Measurements from ENCODE around the gene ACAA2.

ACAA2 gene

GRCh38 chr18:49767111-49768050, 46.0 kb downstream of the ACAA2 start:
- no peak for DNase-seq (ENCODE audit: low read depth)

GRCh38 chr18:49766646-49767045, 46.7 kb downstream of the ACAA2 start:
- DNase-seq (ENCODE audit: low read depth) = no peak

- DNase-seq (ENCODE audit: low read depth) = no peak
Measured at GRCh38 chr18:49764032-49764431, 49.3 kb downstream of the ACAA2 start.

GRCh38 chr18:49763590-49763989, 49.7 kb downstream of the ACAA2 start:
- DNase-seq (ENCODE audit: low read depth) = no peak

GRCh38 chr18:49762191-49763077, 50.9 kb downstream of the ACAA2 start:
- no peak for DNase-seq (ENCODE audit: low read depth)

- no peak for DNase-seq (ENCODE audit: low read depth)
Measured at GRCh38 chr18:49761771-49762170, 51.6 kb downstream of the ACAA2 start.

GRCh38 chr18:49758263-49758610, 55.1 kb downstream of the ACAA2 start:
- no peak for DNase-seq (ENCODE audit: low read depth)

GRCh38 chr18:49757513-49758262, 55.6 kb downstream of the ACAA2 start:
- no peak for DNase-seq (ENCODE audit: low read depth)

GRCh38 chr18:49756671-49757362, 56.5 kb downstream of the ACAA2 start:
- no peak for DNase-seq (ENCODE audit: low read depth)

GRCh38 chr18:49756135-49756534, 57.2 kb downstream of the ACAA2 start:
- no peak for DNase-seq (ENCODE audit: low read depth)

GRCh38 chr18:49755489-49755888, 57.8 kb downstream of the ACAA2 start:
- no peak for DNase-seq (ENCODE audit: low read depth)

- no peak for DNase-seq (ENCODE audit: low read depth)
Measured at GRCh38 chr18:49754866-49755265, 58.5 kb downstream of the ACAA2 start.

GRCh38 chr18:49753643-49754042, 59.7 kb downstream of the ACAA2 start:
- DNase-seq (ENCODE audit: low read depth) = no peak

- no peak for DNase-seq (ENCODE audit: low read depth)
Measured at GRCh38 chr18:49752095-49752457, 61.3 kb downstream of the ACAA2 start.

- DNase-seq (ENCODE audit: low read depth) = no peak
Measured at GRCh38 chr18:49751427-49752094, 61.8 kb downstream of the ACAA2 start.

GRCh38 chr18:49749563-49749962, 63.8 kb downstream of the ACAA2 start:
- DNase-seq (ENCODE audit: low read depth) = no peak

GRCh38 chr18:49747876-49748275, 65.5 kb downstream of the ACAA2 start:
- no peak for DNase-seq (ENCODE audit: low read depth)

- no peak for DNase-seq (ENCODE audit: low read depth)
Measured at GRCh38 chr18:49745045-49746014, 68.0 kb downstream of the ACAA2 start.

- no peak for DNase-seq (ENCODE audit: low read depth)
Measured at GRCh38 chr18:49744376-49745008, 68.8 kb downstream of the ACAA2 start.
